ENCODE measurements around the gene C1QTNF7.

DNA sequence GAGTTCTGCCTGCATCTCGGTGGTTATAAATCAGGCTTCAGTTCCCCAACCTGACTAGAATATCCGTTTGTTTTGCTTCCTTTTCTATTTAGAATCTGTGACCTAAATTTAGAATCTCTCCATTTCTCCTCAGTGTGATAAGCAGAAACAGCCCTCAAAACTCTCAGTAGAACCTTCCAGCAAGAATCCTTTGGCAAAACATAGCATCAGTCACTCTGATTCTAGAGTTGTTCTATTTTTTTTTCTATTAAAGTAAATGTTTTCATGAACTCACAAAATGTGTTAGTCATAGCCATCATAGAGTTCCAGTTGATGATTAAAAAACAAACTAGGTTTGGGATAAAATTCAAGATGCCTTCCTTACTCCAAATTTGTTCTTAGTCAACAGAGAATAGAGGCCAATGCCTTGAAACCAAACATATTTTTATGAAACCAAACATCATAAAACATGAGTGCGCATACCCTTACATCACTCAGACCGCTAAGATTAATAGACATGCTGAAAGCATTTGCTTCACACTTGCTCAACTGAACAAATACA lies 13.2 kb upstream of the C1QTNF7 start:
- TF ChIP-seq CREB1 (IDR thresholded peaks at IDR 0.05; ENCODE audit: low read depth) (no peak), EP300 (IDR thresholded peaks at IDR 0.05; ENCODE audit: borderline replicate concordance) (no peak), RAD21 (IDR thresholded peaks at IDR 0.05; ENCODE audit: low read depth) (no peak), CEBPB (IDR thresholded peaks at IDR 0.05) (no peak), TEAD4 (IDR thresholded peaks at IDR 0.05) (no peak), FOXM1 (IDR thresholded peaks at IDR 0.05; ENCODE audit: borderline replicate concordance, low read depth) (no peak), EGR1 (IDR thresholded peaks at IDR 0.05) (no peak), TCF12 (IDR thresholded peaks at IDR 0.05; ENCODE audit: low read depth) (no peak)
- TF ChIP-seq, protein P1, sequence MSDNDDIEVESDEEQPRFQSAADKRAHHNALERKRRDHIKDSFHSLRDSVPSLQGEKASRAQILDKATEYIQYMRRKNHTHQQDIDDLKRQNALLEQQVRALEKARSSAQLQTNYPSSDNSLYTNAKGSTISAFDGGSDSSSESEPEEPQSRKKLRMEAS (IDR thresholded peaks at IDR 0.05) = no peak
- TF ChIP-seq, protein P2, sequence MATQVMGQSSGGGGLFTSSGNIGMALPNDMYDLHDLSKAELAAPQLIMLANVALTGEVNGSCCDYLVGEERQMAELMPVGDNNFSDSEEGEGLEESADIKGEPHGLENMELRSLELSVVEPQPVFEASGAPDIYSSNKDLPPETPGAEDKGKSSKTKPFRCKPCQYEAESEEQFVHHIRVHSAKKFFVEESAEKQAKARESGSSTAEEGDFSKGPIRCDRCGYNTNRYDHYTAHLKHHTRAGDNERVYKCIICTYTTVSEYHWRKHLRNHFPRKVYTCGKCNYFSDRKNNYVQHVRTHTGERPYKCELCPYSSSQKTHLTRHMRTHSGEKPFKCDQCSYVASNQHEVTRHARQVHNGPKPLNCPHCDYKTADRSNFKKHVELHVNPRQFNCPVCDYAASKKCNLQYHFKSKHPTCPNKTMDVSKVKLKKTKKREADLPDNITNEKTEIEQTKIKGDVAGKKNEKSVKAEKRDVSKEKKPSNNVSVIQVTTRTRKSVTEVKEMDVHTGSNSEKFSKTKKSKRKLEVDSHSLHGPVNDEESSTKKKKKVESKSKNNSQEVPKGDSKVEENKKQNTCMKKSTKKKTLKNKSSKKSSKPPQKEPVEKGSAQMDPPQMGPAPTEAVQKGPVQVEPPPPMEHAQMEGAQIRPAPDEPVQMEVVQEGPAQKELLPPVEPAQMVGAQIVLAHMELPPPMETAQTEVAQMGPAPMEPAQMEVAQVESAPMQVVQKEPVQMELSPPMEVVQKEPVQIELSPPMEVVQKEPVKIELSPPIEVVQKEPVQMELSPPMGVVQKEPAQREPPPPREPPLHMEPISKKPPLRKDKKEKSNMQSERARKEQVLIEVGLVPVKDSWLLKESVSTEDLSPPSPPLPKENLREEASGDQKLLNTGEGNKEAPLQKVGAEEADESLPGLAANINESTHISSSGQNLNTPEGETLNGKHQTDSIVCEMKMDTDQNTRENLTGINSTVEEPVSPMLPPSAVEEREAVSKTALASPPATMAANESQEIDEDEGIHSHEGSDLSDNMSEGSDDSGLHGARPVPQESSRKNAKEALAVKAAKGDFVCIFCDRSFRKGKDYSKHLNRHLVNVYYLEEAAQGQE (IDR thresholded peaks at IDR 0.05; ENCODE audit: low read depth) = no peak
- TF ChIP-seq, protein P3, sequence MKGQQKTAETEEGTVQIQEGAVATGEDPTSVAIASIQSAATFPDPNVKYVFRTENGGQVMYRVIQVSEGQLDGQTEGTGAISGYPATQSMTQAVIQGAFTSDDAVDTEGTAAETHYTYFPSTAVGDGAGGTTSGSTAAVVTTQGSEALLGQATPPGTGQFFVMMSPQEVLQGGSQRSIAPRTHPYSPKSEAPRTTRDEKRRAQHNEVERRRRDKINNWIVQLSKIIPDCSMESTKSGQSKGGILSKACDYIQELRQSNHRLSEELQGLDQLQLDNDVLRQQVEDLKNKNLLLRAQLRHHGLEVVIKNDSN (IDR thresholded peaks at IDR 0.05) = no peak

All from Ishikawa (cell line).